Ramos (cell line): ENCODE measurements around the gene C1D.
"Not testable (repeated sequence)": the region's sequence is repeated elsewhere in the genome, so short reads cannot be mapped to it uniquely, and the experiment has no call there.

ENCODE experiments used
- in situ Hi-C: fragments of 300-500 bp; cut with MboI; formaldehyde crosslinking; loops from one replicate; pipeline ENCODE4 v1.14.3; 2022; ENCODE audit warnings: low sequenced_read_pairs; ENCODE audit not compliant: unreplicated experiment

The C1D gene

GRCh38 chr2:68018727-68019126 is 44.1 kb downstream of the C1D start:
- in situ Hi-C loops, result no loop called here

- in situ Hi-C loops, result no loop called here
Observed at GRCh38 chr2:68009526-68009925, 53.3 kb downstream of the C1D start.

GRCh38 chr2:68000170-68000825 is 62.5 kb downstream of the C1D start:
- in situ Hi-C loops, result no loop called here

- in situ Hi-C loops, result no loop called here
Observed at GRCh38 chr2:67999332-67999731, 63.5 kb downstream of the C1D start.

GRCh38 chr2:67997903-67998302 is 64.9 kb downstream of the C1D start:
- in situ Hi-C loops, result no loop called here

GRCh38 chr2:67997528-67997900 is 65.3 kb downstream of the C1D start:
- in situ Hi-C loops, result no loop called here

DNA sequence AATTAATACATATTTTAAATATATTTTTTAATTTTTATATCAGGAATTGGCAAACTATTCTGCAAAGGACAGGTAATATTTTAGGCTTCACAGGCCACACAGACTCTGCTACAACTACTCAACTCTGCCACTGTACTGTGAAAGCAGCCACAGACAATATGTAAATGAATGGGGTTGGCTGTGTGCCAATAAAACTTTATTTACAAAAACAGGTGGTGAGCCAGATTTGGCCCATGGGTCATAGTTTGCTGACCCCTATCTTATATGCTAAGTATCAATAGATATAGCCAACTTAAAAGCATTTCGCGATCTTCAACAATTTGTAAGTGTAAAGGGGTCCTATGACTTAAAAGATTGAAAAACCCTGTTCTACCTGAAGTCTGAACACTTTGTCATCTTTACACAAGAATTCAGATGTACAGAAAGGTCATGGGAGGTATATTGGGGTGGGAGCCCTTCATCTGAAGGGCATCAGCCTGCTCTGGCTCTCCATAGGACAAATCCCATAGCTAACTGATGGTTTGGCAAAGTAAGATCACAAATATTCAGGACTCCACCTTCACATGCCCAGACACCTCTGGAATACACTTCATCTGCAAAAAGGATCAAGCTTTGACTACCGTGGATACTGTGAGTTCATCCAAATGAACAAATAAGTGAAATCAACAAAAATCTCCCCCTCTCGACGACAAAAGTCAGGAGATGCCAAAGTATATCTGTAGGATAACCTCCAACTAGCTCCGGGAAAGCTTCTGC is 65.9 kb downstream of the C1D start:
- in situ Hi-C loops, result no loop called here

DNA sequence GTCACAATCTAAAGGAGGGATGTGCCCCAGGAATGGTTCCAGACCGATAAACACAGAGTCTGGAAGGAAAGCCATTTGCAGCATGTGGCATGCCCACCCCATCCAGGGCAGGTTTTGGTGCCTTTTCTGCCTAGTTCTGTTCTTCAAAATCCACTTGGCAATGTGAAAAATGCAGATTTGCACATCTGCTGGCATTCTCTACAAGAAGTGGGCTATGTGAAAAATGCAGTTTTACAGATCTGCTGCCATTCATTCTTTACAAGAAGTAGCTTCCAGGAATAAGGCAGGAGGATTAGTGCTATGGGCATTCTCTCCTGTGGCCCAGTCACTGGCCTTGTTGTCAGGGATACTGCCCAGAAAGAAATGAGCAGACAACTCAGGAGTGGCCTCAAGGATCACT is 68.1 kb downstream of the C1D start:
- in situ Hi-C loops, result no loop called here

DNA sequence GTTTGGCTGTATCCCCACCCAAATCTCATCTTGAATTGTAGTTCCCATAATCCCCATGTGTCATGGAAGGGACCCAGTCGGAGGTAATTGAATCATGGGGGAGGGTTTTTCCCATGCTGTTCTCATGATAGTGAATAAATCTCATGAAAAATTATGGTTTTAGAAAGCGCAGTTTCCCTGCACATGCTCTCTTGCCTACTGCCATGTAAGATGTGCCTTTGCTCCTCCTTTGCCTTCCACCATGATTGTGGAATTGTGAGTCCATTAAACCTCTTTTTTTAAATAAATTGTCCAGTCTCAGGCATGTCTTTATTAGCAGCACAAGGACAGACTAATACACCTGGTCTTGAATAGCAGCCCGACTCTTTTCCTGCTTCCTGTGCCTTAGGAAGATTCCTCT is 68.7 kb downstream of the C1D start:
- in situ Hi-C loops, result not testable (repeated sequence)

DNA sequence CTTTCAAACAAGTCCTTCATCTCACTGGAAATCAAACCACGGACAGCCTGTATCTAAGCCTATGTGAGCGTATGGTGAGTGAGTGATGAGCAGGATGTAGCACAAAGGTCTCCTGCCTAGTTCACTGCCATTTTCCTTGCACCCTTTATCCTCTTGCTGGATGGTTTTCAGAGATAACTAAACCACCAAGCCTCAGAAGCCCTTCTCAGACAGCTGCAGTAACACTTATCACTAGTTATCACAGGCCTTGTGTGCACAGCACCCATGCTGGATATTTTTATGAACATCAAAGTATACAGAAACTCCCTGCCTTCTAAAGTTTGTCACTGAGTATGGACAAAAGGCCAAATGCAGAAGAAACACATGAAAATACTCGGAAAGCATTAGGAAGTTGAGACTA is 69.5 kb downstream of the C1D start:
- in situ Hi-C loops, result no loop called here

GRCh38 chr2:67991456-67991855 is 71.3 kb downstream of the C1D start:
- in situ Hi-C loops, result no loop called here
